Body of pancreas (tissue), 4 donors: Measurements from ENCODE around the gene CFAP90. TPM values are rescaled to one million over a fixed set of nuclear protein-coding genes. Genes with fewer than 3 reads are reported as not detected.

ENCODE experiments used
- ATAC-seq: fragments of 150-250 bp; one replicate; pipeline ENCODE4 v1.9.1; 2016
- DNase-seq, 4 donors: peaks; one replicate each; pipeline ENCODE4 v3.0.0-alpha.2; 2019
- H3K27ac ChIP-seq, 4 donors: fragments of 200-600 bp; sonication (generic); 1 replicate in 3 of 4; 2 replicates in 1 of 4; pipeline versions ENCODE4 v1.5.1 to v1.6.1; 2016 to 2019; ENCODE audit warnings: mild to moderate bottlenecking in 1 of 4, mixed read lengths in 1 of 4, moderate library complexity in 1 of 4
- H3K27me3 ChIP-seq, 2 donors: fragments of 200-600 bp; sonication (generic); one replicate each; pipeline ENCODE4 v1.6.0; 2016; ENCODE audit warnings: mild to moderate bottlenecking in 1 of 2
- H3K36me3 ChIP-seq, 2 donors: fragments of 200-600 bp; sonication (generic); replicated peaks in 1 of 2; 2 replicates each; pipeline ENCODE4 v1.5.1; 2016; ENCODE audit warnings: low read depth in 2 of 2; ENCODE audit not compliant: insufficient read depth in 1 of 2
- H3K4me1 ChIP-seq: fragments of 200-600 bp; sonication (generic); one replicate; pipeline ENCODE4 v1.6.0; 2016
- H3K4me3 ChIP-seq, 2 donors: fragments of 200-600 bp; sonication (generic); 1 replicate in 1 of 2; 2 replicates in 1 of 2; pipeline ENCODE4 v1.5.1; 2016 to 2019
- H3K9me3 ChIP-seq, 3 donors: fragments of 200-600 bp; sonication (generic); 1 replicate in 2 of 3; 2 replicates in 1 of 3; pipeline ENCODE4 v1.5.1; 2016
- POLR2A ChIP-seq, 3 donors: fragments of 450-650 bp; IDR thresholded peaks; one replicate each; pipeline ENCODE4 v1.6.1; 2016; ENCODE audit warnings: antibody characterized with exemption in 3 of 3, mild to moderate bottlenecking in 2 of 3
- WGBS, 2 donors: methylation state at CpG; one replicate each; pipeline ENCODE4 v1.1.5; 2017; 5-methylcytosine and 5-hydroxymethylcytosine counted together
- intact Hi-C: fragments of 100-400 bp; cut with DNase I; formaldehyde crosslinking; loops from one replicate; pipeline ENCODE4 v1.15.1; 2023
- total RNA-seq, 2 donors: library from RNA; depleted of rRNA; stranded (reverse); fragments of >200 nt; gene quantifications; one replicate each; pipeline ENCODE4 v1.1.0, GENCODE V29; 2016
- TF ChIP-seq, protein P1 (sequence below), 7 experiments: fragments of 450-650 bp in 4 of 7; fragments of 200-600 bp in 3 of 7; sonication (generic) in 3 of 7; IDR thresholded peaks; one replicate each; pipeline ENCODE4 v1.5.1; 2016 to 2019; ENCODE audit warnings: antibody characterized with exemption in 7 of 7

CFAP90 gene
- total RNA-seq, 2 donors from 2014 or later, result 0.52 to 10.2 TPM

GRCh38 chr5:7789567-7789966, 61.4 kb downstream of the CFAP90 start:
- TF ChIP-seq, protein P1, sequence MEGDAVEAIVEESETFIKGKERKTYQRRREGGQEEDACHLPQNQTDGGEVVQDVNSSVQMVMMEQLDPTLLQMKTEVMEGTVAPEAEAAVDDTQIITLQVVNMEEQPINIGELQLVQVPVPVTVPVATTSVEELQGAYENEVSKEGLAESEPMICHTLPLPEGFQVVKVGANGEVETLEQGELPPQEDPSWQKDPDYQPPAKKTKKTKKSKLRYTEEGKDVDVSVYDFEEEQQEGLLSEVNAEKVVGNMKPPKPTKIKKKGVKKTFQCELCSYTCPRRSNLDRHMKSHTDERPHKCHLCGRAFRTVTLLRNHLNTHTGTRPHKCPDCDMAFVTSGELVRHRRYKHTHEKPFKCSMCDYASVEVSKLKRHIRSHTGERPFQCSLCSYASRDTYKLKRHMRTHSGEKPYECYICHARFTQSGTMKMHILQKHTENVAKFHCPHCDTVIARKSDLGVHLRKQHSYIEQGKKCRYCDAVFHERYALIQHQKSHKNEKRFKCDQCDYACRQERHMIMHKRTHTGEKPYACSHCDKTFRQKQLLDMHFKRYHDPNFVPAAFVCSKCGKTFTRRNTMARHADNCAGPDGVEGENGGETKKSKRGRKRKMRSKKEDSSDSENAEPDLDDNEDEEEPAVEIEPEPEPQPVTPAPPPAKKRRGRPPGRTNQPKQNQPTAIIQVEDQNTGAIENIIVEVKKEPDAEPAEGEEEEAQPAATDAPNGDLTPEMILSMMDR (IDR thresholded peaks at IDR 0.05), result no peak
- TF ChIP-seq POLR2A (IDR thresholded peaks at IDR 0.05), result no peak
- intact Hi-C loops, result no loop called here

GRCh38 chr5:7787770-7788169, 63.2 kb downstream of the CFAP90 start:
- Histone ChIP-seq H3K9me3 (no peaks in the 10 kb centered on the region), H3K4me1 (no peaks in the 10 kb centered on the region), H3K36me3 (no peaks in the 10 kb centered on the region), H3K27me3 (no peaks in the 10 kb centered on the region), H3K27ac (no peak overlapping the region), H3K4me3 (no peak overlapping the region)
- 83 to 86% methylated on average over 3 of the region's 3 CpGs for WGBS, 2 donors
- no peak for DNase-seq
- intact Hi-C loops, result no loop called here
- no peak for ATAC-seq
- TF ChIP-seq, protein P1 (IDR thresholded peaks at IDR 0.05), result no peak
- TF ChIP-seq POLR2A (IDR thresholded peaks at IDR 0.05), result no peak

More at GRCh38 chr5:7789567-7789966, 61.4 kb downstream of the CFAP90 start:
- no peak for DNase-seq
- H3K4me3 ChIP-seq, result no peak overlapping the region
- no peaks in the 10 kb centered on the region for H3K27me3 ChIP-seq
- no peak overlapping the region for H3K27ac ChIP-seq
- 85 to 87% methylated on average over 7 of the region's 7 CpGs for WGBS, 2 donors
- H3K4me1 ChIP-seq, result no peaks in the 10 kb centered on the region
- no peak for ATAC-seq
- H3K36me3 ChIP-seq, result no peaks in the 10 kb centered on the region
- no peaks in the 10 kb centered on the region for H3K9me3 ChIP-seq

DNA sequence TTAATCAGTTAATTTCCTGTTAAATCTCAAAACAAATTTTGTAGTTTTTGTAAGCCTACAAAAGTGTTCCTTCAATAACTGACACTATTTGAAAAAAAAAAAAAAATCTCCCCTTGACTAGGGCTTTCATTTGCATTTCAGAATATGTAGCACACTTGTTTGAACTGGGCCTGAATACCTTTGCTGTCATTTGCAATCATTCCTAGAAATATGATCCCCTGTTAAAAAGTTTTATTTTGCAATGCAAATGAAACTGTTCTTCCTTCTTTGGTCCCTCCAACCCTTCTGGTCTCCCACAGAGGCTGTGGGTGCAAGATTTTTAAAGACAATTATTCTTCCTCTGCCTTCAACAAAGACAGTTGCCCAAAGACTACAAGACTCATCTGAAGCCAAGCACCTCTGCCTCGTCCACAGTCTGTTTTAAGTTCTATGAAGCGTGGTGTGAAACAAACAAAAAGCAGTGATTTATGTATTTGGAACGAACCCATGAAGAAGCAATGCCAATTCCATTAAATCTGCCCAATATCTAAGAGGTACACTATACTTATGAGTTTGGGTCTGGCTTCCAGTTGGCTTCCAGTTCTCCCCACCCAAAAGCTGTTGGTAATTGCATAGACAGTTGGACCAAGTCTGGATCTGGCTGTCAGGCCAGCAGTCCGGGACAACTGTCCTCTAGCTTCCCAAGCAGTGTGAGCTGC, 66.1 kb downstream of the CFAP90 start:
- Histone ChIP-seq H3K36me3 (no peaks in the 10 kb centered on the region), H3K27me3 (no peaks in the 10 kb centered on the region), H3K27ac (no peak overlapping the region), H3K4me3 (no peak overlapping the region), H3K9me3 (no peaks in the 10 kb centered on the region), H3K4me1 (no peaks in the 10 kb centered on the region)
- intact Hi-C loops, result no loop called here
- no peak for TF ChIP-seq POLR2A (IDR thresholded peaks at IDR 0.05)
- TF ChIP-seq, protein P1 (IDR thresholded peaks at IDR 0.05), result no peak
- 57 to 59% methylated on average over 4 of the region's 4 CpGs for WGBS, 2 donors
- no peak for ATAC-seq
- no peak for DNase-seq

DNA sequence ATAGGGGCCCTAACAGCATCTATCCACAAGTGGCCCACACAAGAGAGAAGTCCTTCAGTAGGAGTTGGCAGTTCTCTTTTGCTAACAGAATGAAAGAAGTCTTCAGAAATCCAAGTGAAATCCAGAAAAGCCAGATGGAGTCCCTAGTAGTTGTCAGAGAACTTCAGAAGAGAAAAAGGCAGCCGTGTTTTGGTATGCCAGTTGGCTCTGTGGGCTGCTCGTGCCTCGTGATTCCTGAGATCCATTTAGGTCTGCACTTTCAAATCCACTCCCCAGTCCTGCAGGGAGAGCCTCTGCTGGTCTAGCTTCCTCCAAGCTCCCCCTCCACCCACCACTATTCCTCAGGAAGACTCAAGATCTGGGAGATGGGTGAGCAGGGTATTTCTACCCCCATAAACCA, 69.0 kb downstream of the CFAP90 start:
- 28 to 39% methylated on average over 3 of the region's 3 CpGs for WGBS, 2 donors
- Histone ChIP-seq H3K27me3 (no peaks in the 10 kb centered on the region), H3K36me3 (no peaks in the 10 kb centered on the region), H3K9me3 (no peaks in the 10 kb centered on the region), H3K4me1 (no peaks in the 10 kb centered on the region), H3K4me3 (no peak overlapping the region), H3K27ac (no peak overlapping the region)
- intact Hi-C loops, result no loop called here
- DNase-seq, result no peak
- no peak for ATAC-seq
- no peak for TF ChIP-seq POLR2A (IDR thresholded peaks at IDR 0.05)
- TF ChIP-seq, protein P1 (IDR thresholded peaks at IDR 0.05), result no peak

Other genes with a start within 250 kb of the CFAP90 start
- gene FASTKD3, start 17.9 kb upstream of the CFAP90 start, total RNA-seq, result 1 to 10 TPM; 1.3 to 9.1 TPM
- gene MTRR, start 18.0 kb upstream of the CFAP90 start, total RNA-seq, result 10 to 100 TPM; 15.8 to 23.9 TPM